ENCODE results near the gene CARD10.

CARD10 gene, protein sequence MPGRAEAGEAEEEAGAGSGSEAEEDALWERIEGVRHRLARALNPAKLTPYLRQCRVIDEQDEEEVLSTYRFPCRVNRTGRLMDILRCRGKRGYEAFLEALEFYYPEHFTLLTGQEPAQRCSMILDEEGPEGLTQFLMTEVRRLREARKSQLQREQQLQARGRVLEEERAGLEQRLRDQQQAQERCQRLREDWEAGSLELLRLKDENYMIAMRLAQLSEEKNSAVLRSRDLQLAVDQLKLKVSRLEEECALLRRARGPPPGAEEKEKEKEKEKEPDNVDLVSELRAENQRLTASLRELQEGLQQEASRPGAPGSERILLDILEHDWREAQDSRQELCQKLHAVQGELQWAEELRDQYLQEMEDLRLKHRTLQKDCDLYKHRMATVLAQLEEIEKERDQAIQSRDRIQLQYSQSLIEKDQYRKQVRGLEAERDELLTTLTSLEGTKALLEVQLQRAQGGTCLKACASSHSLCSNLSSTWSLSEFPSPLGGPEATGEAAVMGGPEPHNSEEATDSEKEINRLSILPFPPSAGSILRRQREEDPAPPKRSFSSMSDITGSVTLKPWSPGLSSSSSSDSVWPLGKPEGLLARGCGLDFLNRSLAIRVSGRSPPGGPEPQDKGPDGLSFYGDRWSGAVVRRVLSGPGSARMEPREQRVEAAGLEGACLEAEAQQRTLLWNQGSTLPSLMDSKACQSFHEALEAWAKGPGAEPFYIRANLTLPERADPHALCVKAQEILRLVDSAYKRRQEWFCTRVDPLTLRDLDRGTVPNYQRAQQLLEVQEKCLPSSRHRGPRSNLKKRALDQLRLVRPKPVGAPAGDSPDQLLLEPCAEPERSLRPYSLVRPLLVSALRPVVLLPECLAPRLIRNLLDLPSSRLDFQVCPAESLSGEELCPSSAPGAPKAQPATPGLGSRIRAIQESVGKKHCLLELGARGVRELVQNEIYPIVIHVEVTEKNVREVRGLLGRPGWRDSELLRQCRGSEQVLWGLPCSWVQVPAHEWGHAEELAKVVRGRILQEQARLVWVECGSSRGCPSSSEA

DNA sequence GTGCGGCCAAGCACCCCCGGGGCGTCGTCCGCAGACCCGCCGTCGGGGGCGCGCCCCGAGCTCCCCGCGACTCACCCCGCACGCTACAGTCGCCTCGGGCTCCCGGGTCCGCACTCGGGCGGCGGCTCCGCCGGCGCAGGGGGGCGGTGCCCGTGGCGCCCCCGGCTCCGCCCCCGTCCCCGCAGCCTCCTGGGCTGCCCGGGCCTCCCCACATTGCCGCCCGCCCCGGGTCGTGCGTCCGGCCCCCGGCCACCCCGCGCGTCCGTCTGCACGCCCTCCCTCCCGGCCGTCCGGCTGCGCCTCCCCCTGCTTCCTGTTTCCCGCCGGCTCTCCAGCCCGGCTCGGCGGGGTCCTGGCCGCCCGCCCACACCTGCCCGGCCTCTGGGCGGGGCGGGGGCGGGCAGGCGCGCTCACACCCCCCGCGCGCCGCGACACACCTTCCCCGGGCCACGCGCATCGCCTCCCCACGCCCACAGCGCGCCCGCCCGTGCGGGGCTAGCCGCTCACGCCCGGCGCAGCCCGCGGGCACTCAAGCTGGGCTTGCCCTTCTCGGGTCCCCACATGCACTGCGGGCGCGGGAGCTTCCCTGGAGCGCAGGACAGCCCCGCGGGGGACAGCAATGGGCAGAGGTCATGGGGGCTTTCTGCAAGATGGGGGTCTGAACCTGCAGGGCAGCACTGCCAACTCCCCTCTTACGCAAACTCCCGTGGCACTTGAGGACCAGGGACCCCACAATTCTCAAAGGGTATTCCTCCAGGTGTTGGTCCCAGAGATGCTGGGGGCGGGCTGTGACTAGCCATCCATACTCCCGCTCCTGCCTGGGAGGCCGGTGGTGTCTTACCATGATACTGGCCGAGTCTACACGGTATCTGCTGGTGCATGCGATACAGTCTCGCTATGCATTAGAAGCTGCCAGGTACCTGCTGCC lies at the start of gene CARD10:
CARD10 (minus strand) TSS at position 148 of the 928 bp plus-strand sequence. CDS start 215 bp downstream, outside the sequence.
- DNase-seq: peak; percentile 69

DNA sequence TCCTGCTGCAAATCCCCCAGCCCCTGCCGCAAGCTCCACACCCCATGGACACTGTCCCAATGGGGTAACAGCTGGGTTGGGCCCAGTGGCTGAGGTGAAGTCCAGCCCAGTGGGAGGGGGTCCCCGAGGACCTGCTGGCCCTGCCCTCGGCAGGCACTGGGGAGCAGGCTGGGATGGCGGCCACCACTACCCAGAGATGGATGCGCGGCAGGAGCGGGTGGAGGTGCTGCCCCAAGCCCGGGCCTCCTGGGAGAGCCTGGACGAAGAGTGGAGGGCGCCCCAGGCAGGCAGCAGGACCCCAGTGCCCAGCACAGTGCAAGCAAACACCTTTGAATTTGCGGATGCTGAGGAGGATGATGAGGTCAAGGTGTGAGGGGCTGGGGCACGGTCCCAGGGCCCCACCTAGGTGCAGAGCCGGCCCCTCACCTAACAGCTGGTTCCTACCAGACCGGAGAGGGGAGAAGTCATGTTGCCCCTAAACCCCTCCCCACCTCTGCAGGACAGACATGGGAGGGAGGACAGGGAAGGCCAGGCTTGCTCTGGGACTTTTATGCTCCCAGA lies 49.3 kb upstream of the CARD10 start:
- no peak for DNase-seq

DNA sequence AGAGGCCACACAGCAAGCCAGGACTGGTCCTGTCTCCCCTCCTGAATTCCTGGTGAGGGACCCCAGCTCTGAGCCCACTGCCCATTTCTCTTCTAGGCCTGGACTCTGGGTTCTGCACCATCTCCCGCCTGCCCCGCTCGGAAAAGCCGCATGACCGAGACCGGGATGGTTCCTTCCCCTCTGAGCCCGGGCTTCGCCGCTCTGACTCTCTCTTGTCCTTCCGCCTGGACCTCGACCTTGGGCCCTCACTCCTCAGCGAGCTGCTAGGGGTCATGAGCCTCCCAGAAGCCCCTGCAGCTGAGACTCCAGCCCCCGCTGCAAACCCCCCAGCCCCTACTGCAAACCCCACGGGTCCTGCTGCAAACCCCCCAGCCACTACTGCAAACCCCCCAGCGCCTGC lies 48.8 kb upstream of the CARD10 start:
- DNase-seq: no peak

DNA sequence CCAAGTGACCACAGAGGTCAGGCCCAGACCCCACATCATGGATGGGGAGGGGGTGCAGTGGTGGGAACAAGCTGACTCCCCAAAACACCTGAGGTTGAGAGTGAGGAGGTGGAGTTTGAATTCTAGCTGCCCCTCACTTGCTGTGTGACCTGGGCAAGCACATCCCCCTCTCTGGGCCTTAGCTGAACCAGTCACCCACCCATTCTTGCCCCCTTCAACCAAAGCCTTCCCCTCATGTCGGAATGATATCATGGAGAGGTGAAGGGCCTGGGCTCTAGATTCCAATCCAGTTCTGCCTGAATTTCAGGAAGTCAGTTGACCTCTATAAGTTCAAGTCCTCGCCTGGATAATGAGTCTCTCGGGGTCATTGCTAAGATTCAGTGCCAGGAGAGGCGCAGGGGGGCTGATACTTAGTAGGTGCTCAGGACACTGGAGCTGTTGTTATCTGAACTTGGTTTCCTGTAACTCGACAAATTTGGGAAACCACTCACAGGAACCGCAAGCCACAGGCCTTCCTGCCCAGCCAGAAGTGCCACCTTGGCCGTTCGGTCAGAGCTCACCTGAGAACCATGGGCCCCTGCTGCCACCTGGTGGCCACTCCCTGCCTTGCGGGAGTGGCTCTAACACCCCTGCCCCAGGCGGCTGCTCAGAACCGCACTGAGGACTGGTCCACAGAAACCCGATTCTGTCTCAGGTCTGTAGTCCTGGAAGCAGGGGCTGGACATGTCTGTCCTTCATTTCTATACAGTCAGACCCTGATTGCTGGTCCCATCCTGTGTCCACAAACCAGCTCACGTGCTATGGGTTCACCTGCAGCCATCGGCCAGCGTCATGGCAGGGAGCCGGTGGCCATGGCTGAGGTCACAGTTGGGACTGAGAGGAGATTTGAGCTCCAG lies 47.9 kb upstream of the CARD10 start:
- DNase-seq: peak; percentile 93

DNA sequence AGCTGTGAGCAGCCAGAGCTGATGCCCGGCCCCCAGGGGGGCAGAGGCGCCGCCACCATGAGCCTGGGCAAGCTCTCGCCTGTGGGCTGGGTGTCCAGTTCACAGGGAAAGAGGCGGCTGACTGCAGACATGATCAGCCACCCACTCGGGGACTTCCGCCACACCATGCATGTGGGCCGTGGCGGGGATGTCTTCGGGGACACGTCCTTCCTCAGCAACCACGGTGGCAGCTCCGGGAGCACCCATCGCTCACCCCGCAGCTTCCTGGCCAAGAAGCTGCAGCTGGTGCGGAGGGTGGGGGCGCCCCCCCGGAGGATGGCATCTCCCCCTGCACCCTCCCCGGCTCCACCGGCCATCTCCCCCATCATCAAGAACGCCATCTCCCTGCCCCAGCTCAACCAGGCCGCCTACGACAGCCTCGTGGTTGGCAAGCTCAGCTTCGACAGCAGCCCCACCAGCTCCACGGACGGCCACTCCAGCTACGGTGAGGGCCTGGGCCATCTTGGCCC lies 47.2 kb upstream of the CARD10 start:
- DNase-seq: no peak

DNA sequence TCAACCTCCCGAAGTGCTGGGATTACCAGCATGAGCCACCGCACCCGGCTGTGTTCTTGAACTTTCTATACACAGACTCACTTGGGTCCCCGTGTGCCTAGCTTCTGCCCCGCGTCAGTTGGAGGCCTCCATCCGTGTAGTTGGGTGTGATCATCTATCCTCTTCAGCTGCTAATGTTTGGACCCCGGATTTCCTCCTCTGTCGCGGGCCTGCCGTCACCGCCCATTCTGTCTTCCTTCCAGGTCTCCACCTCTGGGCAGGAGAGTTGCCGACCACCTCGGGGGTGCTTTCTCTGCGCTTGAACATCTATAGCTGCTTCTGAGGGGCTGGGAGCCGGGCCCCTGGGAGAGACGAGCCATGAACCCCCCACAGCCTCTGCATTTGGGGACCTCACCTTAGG lies 46.6 kb upstream of the CARD10 start:
- no peak for DNase-seq

DNA sequence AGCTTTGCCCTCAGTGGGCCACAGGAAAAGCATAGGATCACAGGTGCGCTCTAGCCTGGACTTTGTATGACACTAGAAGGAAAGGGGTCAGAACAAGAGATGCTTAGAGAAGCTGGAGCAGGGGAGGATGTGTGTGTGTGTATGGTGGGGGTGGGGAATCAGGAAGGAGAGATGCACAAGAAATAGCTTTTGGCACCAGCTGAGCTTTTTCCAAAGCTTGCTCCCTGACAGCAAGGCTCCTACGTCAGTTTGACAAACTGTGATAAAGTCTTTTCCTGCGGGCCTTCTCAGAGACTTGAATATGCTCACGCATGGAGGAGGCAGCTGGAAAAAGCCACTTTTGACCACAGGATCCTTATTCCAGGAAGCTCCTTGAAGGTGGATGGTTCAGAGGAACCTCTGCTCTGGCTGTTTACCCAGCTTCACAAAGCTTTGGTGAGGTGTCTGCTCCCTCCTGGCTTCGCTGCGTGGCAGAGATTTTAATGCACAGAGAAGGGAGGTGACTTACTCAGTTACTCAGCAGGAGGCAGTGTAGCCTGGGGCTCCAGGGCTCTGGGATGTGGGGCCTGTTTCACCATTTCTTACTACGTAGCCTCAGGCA lies 45.0 kb upstream of the CARD10 start:
- no peak for DNase-seq

DNA sequence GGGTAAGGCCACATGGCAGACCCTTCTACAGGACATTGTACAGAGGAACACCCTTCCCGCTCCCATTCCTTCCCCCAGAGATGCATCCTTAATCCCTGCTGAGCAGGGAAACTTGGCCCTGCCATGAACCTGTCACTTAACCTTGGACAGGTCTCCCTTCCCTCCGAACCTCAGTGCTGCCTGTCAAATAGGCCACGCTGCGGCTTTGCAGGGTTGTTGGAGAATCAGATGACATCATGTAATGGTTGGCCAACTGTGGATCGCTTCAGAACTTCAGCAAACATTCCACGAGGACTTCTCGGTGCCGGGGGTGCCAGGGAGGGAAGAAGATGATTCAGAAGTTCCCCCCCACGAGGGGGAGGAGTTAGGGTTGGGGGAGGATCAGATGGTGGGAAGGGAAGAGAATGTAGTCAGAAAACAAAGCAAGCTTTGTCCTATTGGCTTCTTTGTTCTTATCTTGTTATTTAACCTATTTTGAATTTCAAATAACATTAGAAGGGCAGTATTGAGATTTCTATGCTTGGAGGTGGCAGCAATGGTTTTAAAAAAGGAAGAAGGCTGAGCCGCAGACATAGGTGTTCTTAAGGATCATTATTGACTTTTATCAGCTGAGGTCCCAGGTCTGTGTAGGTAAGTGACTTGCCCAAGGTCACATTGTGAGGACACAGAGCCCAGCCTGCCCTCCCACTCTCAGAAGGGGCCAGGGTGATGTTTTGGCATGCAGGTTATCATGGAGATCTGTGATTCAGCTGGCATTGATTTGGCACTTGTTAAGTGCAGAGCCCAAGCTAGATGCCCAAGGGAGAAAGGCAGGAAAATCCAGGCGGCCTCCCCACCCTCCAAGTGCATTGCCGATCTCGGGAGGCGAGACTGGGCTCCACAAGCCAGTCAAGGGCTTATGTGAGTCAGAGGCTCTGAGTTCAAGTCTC lies 44.2 kb upstream of the CARD10 start:
- DNase-seq: no peak

DNA sequence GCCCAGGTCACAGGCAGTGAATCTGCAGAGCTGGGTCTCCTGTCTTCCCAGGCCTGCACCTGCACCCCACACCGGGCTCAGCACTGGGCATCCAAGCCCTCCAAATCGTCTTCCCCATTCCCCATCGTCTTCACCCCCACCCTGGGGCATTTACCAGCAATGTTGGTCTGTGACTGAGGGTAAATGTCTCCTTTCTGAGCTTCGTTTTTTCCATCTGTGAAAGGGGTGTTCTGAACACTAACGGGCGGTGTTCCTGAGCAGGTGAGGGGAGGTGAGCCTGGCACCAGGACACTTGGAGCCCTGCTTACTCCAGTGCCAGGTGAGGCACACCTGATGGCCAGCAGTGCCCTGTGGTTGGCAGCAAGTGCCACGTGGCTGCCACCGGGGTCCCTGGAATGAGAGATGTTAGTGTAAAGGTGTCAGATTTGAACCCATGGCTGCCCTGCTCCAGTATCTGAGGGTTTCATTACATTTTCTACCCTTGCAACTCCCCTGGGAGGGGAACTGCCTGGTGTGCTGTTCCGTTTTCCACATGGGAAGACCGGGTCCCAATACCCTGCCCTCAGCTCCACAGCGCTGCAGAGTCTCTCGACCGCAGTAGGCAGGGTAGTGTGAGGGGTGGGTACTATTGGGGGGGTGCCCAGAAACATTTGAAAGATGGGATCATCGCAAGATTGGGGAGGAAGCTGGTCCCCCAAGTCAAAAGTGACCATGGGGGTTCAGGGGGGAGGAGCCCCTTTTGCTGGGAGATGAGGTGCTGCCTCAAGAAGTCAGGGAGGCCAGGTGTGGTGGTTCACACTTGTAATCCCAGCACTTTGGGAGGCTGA lies 43.0 kb upstream of the CARD10 start:
- no peak for DNase-seq

DNA sequence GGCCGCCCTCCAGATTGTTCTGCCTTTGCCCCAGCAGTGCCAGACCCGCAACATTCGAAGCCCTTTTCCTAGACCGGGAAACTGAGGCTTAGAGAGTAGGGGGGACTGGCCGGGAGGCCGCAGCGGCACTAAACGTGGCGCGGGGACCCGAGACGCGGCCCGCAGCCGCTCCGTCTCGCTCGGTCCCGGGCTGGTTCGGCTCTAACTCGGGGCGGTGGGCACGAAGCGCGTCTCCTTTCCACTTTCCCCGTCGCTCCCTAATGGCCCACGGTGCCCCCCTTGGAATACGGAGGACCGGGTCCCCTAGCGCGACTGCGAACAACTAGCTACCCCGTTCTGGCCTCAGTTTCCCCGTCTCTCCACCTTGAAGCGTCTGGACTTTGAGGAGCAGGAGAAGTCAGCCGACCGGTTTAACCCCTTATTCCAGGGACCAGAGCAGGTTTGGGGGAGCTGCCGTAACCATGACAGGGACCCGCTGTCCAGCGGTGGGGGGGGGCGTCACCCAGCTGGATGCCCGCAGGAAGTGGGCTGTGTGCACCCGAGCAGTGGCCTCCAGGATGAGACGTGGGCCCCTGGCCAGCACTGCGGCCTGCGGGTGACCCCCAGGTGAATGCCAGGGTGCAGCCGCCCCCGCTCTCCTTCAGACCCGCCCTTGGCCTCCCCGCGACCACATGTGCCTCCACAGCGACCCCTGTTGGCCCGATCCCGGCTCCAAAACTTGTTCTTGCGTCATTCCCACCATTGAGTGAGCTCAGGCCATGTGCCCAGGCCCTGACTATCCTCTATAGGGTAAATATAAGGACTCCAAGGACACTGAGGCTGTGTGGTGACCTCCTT lies 42.2 kb upstream of the CARD10 start:
- peak; percentile 77 for DNase-seq

DNA sequence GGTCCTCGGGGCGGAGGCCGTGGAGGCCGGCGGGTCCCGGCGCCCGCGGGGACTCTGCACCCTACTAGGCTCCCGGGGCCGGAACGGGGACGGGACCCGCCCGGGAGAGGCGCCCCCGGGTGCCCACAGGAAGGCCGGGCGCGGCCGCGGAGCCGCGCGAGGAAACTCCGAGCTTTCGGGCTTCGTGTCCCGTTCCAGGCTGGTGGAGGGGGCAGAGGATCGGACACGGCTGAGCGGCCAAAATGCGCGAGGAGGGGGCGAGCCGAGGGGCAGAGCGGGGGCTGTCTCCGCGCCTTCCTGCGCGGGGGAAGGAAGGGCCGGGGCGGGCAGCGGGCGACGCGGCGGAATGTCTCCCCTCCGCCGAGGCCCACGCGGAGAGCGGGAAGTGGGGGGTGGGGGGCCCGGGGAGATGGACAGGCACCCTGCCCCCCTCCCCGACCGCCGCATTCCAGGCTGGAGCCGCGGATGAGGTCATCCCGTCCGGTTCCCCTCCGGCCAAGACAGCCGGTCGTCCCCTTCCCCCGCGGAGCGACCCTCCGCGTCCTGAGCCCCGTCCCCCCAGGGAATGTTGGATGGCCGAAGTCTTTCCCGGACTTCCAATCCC lies 41.5 kb upstream of the CARD10 start:
- no peak for DNase-seq

DNA sequence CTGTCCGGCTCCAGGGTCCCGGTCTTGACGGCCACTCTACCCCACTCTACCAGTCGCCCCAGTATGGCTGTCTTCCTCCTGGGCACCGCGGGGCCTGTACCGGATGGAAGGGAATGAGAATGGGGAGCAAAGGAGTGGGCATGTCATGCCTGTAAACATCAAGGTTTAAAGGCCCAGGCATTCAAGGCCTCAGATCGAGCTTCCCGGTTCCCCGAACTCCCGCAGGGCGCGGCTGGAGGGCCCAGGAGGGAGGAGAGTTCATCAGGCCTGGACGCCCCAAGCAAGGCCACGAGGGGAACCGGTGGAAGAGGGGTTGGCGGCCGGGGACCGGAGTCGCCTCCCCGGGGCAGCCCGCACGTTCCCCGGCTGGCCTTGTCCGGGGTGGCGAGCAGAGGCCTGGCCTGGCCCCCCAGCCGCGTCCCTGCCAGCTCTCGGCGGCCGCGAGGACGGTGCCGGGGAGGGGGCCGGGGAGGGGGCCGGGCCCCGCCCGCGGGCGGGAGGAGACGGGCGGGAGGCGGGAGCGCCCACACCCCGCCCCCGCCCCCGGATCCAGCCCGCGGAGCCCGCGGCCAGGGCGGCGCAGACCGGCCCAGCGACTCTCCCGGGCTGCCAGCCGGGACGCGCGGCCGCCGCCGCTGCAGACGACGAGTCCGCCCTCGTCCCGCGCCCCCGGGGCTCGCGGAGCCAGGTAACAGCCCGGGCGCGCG lies 40.8 kb upstream of the CARD10 start, which contains the start of gene CDC42EP1:
CDC42EP1 (plus strand) TSS at position 580 of the 707 bp plus-strand sequence. CDS start 5,870 bp downstream, outside the sequence.
- DNase-seq: no peak

DNA sequence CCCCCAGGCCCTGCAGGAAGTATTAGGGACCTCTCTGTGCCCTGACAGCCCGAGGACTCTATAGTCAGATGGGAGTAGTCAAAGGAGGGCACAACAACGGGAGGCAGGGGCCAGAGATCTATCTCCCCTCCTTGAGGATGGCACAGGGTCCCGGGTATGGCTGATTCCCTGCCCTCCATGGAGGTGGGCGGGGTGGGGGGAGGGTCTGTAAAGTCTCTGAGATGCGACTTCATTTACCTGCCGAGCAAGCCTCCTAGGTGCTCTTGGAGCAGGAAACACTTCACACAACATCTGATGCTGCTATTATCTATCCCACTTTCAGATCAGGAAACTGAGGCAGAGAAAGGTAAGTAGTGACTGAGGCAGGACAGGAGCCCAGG lies 40.3 kb upstream of the CARD10 start:
- DNase-seq: no peak

DNA sequence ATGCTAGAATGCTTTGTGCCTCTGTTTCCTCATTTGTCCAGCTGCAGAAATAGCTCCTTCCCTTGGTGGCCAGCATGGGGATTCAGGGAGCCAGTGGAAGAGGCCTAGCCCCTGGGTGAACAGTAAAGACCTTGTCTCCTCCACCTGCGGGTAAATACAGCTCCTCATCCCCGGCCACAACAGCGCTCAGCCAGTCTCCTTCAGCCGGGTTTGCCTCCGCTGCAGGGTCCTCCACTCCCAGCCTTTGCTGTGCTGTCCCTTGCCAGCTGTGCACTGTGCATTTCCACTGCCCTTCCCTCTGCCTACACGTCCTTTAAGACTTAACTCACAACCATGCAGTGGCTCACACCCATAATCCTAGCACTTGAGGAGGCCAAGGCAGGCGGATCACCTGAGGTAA lies 39.6 kb upstream of the CARD10 start:
- no peak for DNase-seq

DNA sequence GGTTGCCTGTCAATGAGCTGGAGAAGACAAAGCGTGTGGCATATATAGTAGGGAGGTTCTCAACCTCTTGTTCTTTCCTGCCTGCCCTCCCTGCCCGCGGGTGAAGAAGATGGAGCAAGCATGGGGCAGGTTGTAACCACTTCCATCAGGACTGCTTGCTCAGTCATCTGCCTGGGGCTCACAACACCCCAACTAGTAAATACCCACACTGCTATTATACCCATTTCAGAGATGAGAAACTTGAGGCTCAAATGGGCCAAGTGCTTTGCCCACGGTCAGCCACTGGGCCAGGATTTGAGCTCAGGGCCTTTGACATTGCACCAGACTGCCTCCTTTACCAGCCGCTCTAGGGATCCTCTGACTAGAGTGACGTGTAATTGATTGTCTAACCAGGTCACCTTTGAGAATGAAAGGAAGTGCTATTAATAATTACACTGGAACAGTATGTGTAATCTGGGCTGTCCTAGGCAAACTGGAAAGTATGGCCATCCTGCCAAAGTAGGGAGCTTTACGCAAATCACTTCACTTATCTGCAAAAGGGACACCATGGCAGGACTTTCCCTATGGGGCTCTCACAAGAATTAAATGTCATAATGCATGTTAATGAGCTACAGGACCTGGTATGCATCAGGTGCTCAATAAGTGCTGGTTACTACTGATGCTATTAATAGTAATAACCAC lies 38.2 kb upstream of the CARD10 start:
- no peak for DNase-seq

DNA sequence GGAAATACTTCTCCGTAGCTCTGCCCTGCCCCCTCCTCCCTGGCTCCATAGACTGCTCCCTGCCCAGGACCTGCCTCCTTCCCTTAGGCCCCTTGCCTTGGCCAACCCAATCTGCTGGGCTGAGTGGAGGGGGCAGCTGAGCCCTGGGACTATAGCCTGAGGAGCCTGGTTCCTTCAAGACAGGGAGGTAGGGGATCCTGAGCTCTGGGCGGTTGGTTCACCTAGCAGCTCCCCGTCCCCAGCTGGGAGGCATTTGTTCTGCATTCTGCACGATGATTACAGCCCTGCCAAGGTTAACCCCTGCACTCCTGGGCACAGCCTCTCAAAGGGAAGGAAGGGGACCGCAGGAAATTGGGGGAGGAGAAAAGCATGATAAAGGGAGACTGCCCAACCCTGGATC lies 37.5 kb upstream of the CARD10 start:
- no peak for DNase-seq

All from RPMI8226 (cell line).